Measurements from ENCODE around the gene ITIH3.

The ITIH3 gene

DNA sequence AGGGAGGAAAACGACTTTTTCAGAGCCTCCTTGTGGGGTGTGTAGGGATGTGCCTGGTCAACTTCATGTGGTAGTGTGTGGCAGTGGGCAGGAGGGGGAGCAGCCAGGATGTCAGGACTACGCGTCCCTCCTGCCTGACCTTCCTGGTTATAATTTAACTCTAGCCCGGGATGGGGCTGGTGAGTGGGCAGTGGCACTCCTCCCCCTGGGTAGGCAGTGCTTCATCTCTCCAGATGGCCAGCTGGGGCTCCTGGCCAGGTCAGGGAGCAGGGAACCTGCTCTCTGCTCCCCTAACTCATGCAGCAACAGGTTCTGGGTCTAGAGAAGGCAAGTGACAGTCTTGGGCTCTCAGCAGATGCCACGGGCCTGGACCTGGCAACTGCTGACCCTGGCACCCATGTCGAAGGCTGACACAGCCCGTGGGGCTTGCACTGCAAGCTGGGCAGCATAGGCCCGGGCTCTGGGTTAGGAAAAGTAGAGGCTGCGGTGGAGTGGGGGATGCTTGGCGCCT lies 33.3 kb downstream of the ITIH3 start:
- no peak for DNase-seq

GRCh38 chr3:52829482-52829881 lies 34.9 kb downstream of the ITIH3 start:
- DNase-seq, result no peak

GRCh38 chr3:52829906-52830463 lies 35.4 kb downstream of the ITIH3 start:
- no peak for DNase-seq

GRCh38 chr3:52830535-52831258 lies 36.1 kb downstream of the ITIH3 start, which contains the start of gene ITIH4:
Gene ITIH4, minus strand, starts transcription at chr3:52830672. Its CDS starts 30 bp downstream, at chr3:52830642.
- no peak for DNase-seq

GRCh38 chr3:52831500-52832301 lies 37.1 kb downstream of the ITIH3 start:
- no peak for DNase-seq

GRCh38 chr3:52833202-52833601 lies 38.6 kb downstream of the ITIH3 start:
- DNase-seq, result no peak

DNA sequence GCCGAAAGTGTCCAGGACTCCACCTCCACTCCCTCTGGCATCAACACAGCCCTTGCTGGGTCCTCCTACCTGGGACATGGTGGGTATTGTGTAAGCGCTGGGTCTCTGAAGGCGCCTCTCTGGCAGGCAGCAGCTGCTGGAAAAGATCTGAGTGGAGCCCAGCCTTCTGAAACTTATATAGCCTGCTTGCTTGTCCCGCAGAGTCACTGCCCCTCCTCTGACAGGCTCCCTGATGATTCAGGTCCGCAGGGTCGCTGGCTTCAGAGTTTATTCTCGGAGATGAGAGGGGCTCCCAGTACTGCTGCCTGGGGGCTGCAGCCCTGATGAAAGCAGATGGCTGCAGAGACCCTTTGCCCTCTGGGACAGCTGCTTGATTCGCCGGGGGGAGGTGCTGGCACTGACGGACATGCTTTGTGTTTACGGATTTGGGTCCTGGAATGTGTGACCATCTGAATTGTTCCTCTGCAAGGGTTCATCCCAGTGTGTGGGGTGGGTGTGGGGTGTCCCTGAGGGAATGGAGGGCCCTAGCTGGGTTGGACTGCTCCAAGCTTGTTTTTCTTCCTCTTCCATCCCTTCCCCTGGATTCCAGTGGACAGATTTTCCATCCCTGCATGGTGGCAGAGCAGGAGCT lies 40.4 kb downstream of the ITIH3 start, which contains the start of gene MUSTN1:
MUSTN1 (minus strand) TSS at position 149 of the 631 bp plus-strand sequence; CDS start at position 78, 71 bp downstream.
- DNase-seq, result no peak

DNA sequence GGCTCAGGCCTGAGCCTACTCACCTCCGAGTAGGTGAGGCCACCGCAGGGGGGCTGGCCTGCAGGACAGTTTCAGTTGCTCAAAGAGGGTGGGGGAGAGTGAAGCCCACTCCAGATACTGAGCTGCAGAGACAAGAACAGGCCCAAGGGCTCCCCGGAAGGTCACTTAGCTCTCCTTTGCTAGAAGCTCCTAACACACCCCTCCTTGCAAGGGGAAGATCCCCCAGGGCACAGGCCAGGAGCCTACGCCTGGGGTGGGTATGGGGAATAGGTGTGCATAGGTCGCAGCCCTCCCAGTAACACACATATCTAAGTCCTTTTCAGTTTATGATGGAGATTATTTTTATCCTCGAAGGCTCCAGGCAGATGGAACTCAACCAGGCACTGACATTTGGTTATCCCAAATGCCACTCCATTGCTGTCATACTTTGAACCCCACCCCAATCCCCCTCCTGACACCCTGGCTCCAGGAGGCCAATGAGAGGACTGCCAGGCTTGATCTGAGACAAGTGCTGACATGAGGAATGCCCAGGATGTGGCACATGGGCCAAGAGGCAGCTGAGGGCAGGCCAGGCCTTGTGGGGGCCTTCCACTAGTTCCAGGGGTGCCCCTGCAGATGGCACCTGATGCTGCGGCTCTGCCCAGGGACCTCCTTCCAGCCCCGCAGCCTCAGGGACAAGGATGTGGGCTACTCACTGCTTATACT lies 41.3 kb downstream of the ITIH3 start:
- no peak for DNase-seq

DNA sequence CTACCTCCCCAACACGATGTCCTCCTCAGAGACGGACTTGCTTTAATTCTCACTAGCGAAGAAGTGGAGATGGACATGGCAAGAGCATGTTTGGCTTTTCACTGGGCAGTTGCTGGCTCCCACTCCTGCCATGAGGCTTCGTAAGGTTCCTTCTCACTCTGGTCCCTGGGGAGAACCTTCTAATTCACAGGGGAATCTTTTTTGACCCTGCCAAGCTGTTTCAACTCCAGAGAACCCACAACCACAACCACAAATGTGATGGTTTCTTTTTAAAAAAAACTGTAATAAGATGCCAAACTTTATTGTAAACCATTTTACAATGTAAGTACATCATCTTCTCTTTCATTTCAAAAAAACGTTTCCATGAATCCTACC lies 41.9 kb downstream of the ITIH3 start:
- DNase-seq, result no peak

GRCh38 chr3:52836986-52837385 lies 42.4 kb downstream of the ITIH3 start:
- no peak for DNase-seq

DNA sequence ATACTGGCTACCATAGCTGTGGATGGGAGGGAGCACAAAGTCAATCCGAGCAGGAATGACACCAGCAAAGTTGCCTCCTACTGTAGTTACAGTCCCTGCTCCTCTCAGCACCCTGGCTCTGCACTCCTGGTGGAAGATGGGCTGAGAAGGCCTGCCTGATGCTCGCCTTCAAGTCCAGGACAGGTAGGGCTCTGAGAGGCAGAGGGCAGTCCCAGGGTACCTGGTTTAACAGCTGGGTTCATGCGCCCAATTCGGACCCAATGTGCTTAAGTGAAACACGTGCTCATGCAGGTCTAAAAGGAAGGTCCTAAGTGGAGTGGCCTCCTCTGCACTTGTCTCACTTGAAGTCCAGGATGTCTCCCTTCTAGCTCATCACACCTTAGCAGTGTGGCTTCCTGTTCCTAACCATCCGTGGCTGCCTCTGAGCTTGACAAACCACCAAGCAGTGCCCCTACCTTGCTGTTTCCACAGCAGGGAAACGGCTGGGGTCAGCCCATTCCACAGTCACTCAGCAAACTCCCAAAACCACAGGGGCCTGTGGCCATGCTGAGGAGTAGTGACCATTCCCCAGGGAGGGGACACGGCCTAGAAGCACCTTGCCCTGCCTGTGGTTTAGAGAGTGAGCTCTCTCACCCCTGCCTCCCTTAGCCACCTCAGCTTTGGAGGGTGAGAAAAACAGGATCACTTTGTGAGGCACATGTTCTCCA lies 44.1 kb downstream of the ITIH3 start:
- no peak for DNase-seq

GRCh38 chr3:52839268-52839575 lies 44.6 kb downstream of the ITIH3 start:
- no peak for DNase-seq

DNA sequence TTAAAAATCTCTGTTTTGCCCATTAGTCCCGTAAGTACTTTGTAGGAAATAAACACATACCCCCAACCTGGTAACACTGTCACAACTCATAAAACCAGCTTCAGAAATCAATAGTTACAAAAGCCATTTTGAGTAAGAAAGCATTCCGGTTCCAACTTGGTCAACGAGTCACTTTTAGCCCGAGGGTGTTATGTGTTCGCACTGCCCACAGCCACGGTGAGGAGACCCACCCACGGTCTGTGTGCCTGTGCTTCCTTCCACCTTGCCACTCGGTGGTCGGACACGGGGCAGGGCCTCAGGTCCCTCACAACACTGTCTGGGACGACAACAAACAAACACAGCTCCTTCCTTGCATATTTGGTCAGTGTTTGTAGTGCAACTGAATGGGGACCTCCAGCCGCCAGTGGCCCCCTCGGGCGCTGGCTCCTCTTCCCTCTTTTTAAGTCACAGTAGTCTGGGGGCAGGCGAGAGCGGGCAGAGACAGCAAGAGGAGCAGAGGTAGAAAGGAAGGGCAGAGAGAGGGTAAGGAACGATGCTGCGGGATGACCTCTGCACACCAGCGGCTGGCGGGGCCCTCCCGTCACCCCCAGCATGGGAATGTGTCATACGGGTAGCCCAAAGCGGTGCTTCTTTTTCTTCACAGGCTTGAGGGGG lies 45.4 kb downstream of the ITIH3 start:
- no peak for DNase-seq

GRCh38 chr3:52841211-52841980 lies 46.8 kb downstream of the ITIH3 start:
- no peak for DNase-seq

DNA sequence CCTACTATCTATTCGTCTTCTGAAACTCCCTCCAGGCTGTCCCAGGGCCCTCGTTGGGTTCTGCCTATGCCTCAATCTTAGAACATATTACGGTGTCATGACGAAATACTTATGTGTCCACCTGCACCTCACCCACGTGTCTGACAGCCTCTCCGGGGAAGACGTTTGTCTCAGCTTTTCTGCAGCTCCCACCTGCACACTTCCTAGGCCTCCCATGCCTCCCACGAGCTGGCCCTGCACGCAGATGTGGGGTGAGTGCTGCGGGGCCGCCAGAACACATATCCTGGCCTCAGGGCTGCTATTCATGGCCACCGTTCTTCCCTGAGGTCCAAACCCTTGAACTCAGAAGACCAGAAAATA lies 47.4 kb downstream of the ITIH3 start:
- DNase-seq, result no peak

GRCh38 chr3:52842424-52842823 lies 47.8 kb downstream of the ITIH3 start:
- DNase-seq, result no peak

DNA sequence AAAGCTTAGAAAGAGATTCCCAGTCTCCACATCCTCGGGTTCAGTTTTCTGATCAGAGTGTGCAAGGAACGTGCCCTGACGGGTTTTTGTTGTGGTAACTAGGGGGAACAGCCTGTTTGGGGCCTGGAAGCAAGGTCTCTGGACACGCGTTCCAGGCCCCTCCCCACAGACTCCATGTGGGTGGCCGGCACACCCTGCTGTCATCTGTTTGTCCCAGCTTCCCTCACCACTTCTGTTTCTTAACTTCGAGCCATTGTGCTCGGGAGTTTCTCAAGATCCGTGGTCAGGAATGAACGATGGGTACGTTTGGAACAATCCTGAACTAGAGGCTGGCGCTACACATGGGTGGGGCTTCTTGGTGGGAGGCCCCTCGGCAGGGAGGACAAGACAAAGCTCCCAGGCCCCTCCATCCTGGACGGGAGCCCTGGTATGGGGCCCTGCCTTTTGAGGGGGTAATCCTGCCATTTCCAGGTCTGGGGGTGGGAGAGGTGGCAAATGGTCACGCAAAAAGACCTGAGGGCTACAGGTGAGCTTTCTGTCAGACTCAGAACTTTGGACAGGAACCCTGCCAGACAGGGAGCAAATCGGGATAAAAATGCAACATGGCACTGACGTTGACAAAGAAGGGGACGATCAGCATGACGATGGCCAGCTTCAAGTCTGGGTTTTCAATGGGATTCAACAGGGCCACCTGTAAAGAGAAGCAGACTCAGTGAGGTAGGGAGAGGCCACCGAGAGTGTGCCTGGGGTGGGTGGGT lies 48.7 kb downstream of the ITIH3 start:
- no peak for DNase-seq

DNA sequence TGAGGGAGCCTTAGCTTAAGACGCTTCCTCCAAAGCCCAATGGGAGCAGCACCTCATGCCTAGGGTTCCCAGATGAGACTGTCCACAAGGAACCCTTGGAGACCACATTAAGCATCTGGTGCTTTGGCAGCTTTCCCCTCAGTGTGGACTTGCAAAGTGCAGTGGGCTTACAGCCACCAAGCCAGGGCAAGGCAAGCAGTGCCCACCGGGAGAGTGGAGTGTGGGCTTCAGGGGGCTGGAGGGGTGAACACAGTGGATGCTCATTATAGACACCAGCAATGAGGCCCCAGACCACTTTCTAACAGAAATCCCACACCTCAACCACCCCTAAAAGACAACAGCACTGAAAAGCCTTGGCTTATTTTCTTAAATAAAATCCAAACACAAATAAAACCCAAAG lies 49.3 kb downstream of the ITIH3 start:
- DNase-seq, result no peak

- no peak for DNase-seq
Observed at GRCh38 chr3:52844290-52844975, 49.8 kb downstream of the ITIH3 start.

All from NCI-H2107 (cell line).